Measurements from ENCODE around the gene KEAP1. TPM values are rescaled to one million over a fixed set of nuclear protein-coding genes. Genes with fewer than 3 reads are reported as not detected.

Gene KEAP1
- total RNA-seq, 1 experiment from 2014 or later = 102 TPM

DNA sequence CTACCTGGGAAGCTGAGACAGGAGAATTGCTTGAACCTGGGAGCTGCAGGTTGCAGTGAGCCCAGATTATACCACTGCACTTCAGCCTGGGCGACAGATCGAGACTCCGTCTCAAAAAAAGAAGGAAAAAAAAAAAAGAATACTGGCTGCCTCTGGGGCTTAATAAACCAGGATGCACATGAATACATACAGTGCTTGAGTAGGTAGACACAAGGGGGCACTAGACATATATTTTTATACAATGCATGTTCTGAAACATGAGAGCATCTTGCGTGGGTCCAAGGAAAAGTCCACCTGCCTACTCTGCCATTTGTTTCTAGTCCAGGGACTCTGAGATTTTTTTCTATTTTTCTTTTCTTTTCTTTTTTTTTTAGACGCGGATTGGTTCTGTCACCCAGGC is 31.2 kb downstream of the KEAP1 start:
- in situ Hi-C loops (cut with HindIII; ENCODE audit: low pct_unique_long_range_greater_than_20kb, low sequenced_read_pairs) (no loop called here), intact Hi-C loops (cut with micrococcal nuclease; ENCODE audit: unreplicated experiment) (no loop called here)
- ATAC-seq = no peak
- TF ChIP-seq TCF7L2 (IDR thresholded peaks at IDR 0.05; ENCODE audit: low read depth, low read length) (no peak), SIN3A (IDR thresholded peaks at IDR 0.05; ENCODE audit: borderline replicate concordance, insufficient read depth, low read depth, low read length) (no peak), POLR2AphosphoS5 (IDR thresholded peaks at IDR 0.05; ENCODE audit: low read depth, low read length) (no peak)
- TF ChIP-seq, protein P1, sequence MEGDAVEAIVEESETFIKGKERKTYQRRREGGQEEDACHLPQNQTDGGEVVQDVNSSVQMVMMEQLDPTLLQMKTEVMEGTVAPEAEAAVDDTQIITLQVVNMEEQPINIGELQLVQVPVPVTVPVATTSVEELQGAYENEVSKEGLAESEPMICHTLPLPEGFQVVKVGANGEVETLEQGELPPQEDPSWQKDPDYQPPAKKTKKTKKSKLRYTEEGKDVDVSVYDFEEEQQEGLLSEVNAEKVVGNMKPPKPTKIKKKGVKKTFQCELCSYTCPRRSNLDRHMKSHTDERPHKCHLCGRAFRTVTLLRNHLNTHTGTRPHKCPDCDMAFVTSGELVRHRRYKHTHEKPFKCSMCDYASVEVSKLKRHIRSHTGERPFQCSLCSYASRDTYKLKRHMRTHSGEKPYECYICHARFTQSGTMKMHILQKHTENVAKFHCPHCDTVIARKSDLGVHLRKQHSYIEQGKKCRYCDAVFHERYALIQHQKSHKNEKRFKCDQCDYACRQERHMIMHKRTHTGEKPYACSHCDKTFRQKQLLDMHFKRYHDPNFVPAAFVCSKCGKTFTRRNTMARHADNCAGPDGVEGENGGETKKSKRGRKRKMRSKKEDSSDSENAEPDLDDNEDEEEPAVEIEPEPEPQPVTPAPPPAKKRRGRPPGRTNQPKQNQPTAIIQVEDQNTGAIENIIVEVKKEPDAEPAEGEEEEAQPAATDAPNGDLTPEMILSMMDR (IDR thresholded peaks at IDR 0.05) = no peak; the same call in 1 of the 2 replicates
- TF ChIP-seq, protein P2, sequence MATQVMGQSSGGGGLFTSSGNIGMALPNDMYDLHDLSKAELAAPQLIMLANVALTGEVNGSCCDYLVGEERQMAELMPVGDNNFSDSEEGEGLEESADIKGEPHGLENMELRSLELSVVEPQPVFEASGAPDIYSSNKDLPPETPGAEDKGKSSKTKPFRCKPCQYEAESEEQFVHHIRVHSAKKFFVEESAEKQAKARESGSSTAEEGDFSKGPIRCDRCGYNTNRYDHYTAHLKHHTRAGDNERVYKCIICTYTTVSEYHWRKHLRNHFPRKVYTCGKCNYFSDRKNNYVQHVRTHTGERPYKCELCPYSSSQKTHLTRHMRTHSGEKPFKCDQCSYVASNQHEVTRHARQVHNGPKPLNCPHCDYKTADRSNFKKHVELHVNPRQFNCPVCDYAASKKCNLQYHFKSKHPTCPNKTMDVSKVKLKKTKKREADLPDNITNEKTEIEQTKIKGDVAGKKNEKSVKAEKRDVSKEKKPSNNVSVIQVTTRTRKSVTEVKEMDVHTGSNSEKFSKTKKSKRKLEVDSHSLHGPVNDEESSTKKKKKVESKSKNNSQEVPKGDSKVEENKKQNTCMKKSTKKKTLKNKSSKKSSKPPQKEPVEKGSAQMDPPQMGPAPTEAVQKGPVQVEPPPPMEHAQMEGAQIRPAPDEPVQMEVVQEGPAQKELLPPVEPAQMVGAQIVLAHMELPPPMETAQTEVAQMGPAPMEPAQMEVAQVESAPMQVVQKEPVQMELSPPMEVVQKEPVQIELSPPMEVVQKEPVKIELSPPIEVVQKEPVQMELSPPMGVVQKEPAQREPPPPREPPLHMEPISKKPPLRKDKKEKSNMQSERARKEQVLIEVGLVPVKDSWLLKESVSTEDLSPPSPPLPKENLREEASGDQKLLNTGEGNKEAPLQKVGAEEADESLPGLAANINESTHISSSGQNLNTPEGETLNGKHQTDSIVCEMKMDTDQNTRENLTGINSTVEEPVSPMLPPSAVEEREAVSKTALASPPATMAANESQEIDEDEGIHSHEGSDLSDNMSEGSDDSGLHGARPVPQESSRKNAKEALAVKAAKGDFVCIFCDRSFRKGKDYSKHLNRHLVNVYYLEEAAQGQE (IDR thresholded peaks at IDR 0.05; ENCODE audit: insufficient read depth in 1 of 2, low read depth in 2 of 2, low read length in 1 of 2) = no peak
- DNase-seq (ENCODE audit: low read depth, low spot score) = no peak
- Histone ChIP-seq H3K27ac (ENCODE audit: low read length) (no peak overlapping the region), H3K4me1 (ENCODE audit: control insufficient read depth, insufficient read depth, low read length) (no peaks in the 10 kb centered on the region), H3K27me3 (ENCODE audit: control insufficient read depth, insufficient read depth, low read length) (no peaks in the 10 kb centered on the region), H3K9me3 (ENCODE audit: control insufficient read depth, insufficient read depth, low read depth, low read length) (no peaks in the 10 kb centered on the region), H3K36me3 (ENCODE audit: control insufficient read depth, insufficient read depth, low read length) (no peaks in the 10 kb centered on the region), H3K4me3 (ENCODE audit: low read depth in 2 of 2, low read length in 2 of 2) (no peak overlapping the region)
- ChIA-PET CTCF (no interaction called here), POLR2A (interaction anchor here (0.6 kb wide), 1 partner anchor 281 kb away, joined by 10 read pairs; no protein-coding TSS in a partner anchor)
- no TSS peak for BruUV-seq (replicated peaks)

DNA sequence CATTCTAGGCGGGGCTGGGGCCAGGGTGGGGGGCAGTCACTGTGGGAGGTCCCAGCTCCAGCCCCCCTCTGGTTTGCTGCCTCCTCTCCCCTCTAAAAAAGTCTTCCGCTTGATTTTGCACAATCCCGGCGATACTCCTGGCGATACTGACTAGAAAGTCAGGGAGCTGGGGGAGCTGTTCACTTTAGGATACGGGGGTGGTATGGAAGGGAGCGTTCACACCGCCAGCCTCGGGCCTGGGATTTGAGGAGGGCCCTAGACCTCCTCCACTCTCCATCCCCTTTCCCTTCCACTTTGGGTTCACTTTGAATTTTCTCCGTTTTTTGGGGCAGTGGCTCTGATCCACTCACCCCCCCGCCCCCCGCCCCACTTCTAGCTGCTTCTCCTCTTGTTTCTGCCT is 35.0 kb downstream of the KEAP1 start:
- DNase-seq (ENCODE audit: low read depth, low spot score) (no peak), ATAC-seq (no peak)
- no peak overlapping the region for H3K4me3 ChIP-seq (ENCODE audit: low read depth in 2 of 2, low read length in 2 of 2)
- H3K4me1 ChIP-seq (ENCODE audit: control insufficient read depth, insufficient read depth, low read length) = no peaks in the 10 kb centered on the region
- H3K27ac ChIP-seq (ENCODE audit: low read length) = no peak overlapping the region
- TF ChIP-seq, protein P1 (IDR thresholded peaks at IDR 0.05) = no peak
- TF ChIP-seq, protein P2 (IDR thresholded peaks at IDR 0.05; ENCODE audit: insufficient read depth in 1 of 2, low read depth in 2 of 2, low read length in 1 of 2) = no peak
- TF ChIP-seq TCF7L2 (IDR thresholded peaks at IDR 0.05; ENCODE audit: low read depth, low read length) = no peak
- no peak for TF ChIP-seq SIN3A (IDR thresholded peaks at IDR 0.05; ENCODE audit: borderline replicate concordance, insufficient read depth, low read depth, low read length)
- H3K27me3 ChIP-seq (ENCODE audit: control insufficient read depth, insufficient read depth, low read length) = no peaks in the 10 kb centered on the region
- BruUV-seq (replicated peaks) = no TSS peak
- H3K36me3 ChIP-seq (ENCODE audit: control insufficient read depth, insufficient read depth, low read length) = no peaks in the 10 kb centered on the region
- in situ Hi-C loops (cut with HindIII; ENCODE audit: low pct_unique_long_range_greater_than_20kb, low sequenced_read_pairs) (no loop called here), intact Hi-C loops (cut with micrococcal nuclease; ENCODE audit: unreplicated experiment) (no loop called here)
- H3K9me3 ChIP-seq (ENCODE audit: control insufficient read depth, insufficient read depth, low read depth, low read length) = no peaks in the 10 kb centered on the region
- ChIA-PET CTCF (no interaction called here), POLR2A (no interaction called here)
